Vagina (tissue), 2 donors: ENCODE measurements around the gene ENO2.

Experiments used
- CTCF ChIP-seq, 3 experiments: fragments of 450-650 bp in 2 of 3; fragments of 200-600 bp in 1 of 3; sonication (generic) in 1 of 3; IDR thresholded peaks; one replicate each; pipeline ENCODE4 v1.5.1; 2017 to 2019; ENCODE audit warnings: antibody characterized with exemption in 3 of 3, mild to moderate bottlenecking in 2 of 3, moderate library complexity in 2 of 3
- POLR2A ChIP-seq, 2 donors: fragments of 450-650 bp; IDR thresholded peaks; one replicate each; pipeline ENCODE4 v1.6.1; 2017; ENCODE audit warnings: antibody characterized with exemption in 2 of 2, mild to moderate bottlenecking in 2 of 2, moderate library complexity in 2 of 2

DNA sequence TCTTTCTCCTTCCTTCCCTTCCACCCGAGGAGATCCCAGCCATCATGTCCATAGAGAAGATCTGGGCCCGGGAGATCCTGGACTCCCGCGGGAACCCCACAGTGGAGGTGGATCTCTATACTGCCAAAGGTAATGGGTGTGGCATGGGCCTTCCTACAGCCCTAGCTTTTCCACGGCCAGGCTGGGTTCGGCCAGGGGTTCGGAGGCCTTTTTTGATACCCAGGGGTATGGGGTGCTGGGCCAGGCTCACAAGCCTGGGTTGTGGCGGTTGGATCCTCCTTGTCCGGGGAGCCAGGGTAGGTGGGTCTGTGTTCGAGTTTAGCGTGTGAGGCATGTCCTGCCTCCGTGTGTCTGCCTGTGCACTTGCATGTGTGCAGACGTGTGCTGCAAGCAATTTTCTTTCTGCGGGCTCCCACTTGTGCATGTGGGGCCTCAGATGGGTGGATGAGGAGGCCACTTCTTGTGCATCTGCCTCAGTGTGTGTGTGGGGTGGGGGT, 1.5 kb downstream of the ENO2 start:
- no peak for TF ChIP-seq CTCF (IDR thresholded peaks at IDR 0.05)
- TF ChIP-seq POLR2A (IDR thresholded peaks at IDR 0.05): no peak
